ENCODE data around the gene RAD51B.

Gene RAD51B

DNA sequence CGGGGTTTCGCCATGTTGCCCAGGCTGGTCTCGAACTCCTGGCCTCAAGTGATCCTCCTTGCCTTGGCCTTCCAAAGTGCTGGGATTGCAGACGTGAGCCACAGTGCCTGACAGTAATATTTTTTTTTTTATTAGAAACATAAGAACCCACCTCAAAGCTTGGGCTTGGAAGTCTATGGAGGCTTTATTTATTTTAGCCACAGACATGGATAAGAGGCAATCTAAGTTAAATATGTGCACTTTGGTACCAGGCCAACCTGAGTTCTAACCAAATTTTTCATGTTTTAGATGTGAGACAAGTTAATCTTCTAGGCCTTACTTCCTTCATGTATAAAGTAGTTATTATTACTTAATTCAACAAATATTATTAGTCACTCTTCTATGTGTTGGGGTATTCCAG, 96.9 kb downstream of the RAD51B start:
- peaks cover 11% of the 10 kb centered on the region for H3K36me3 Mint-ChIP-seq
- no peak overlapping the region for H3K4me3 Mint-ChIP-seq
- H3K27me3 Mint-ChIP-seq = no peaks in the 10 kb centered on the region
- H3K4me1 Mint-ChIP-seq = no peaks in the 10 kb centered on the region
- H3K9me3 Mint-ChIP-seq = no peaks in the 10 kb centered on the region
- ATAC-seq = no peak
- no peak overlapping the region for H3K27ac Mint-ChIP-seq

DNA sequence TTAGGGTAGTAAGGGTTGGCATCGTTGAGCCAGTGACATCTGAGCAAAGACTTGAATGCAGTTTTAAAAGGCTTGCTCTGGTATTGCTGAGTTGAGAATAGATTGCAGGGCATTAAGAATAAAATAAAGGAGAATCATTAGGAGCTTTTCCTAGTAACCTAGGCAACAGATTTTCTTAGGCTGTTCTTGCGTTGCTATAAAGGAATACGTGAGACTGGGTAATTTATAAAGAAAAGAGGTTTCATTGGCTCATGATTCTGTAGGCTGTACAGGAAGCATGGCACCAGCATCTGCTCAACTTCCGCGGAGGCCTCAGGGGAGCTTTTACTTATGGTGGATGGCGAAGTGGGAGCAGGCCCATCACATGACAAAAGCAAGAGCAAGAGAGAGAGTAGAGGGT, 97.4 kb downstream of the RAD51B start:
- Mint-ChIP-seq H3K27ac (no peak overlapping the region), H3K4me1 (peaks cover 4% of the 10 kb centered on the region), H3K9me3 (no peaks in the 10 kb centered on the region), H3K4me3 (no peak overlapping the region), H3K27me3 (no peaks in the 10 kb centered on the region), H3K36me3 (peaks cover 11% of the 10 kb centered on the region)
- ATAC-seq = no peak

DNA sequence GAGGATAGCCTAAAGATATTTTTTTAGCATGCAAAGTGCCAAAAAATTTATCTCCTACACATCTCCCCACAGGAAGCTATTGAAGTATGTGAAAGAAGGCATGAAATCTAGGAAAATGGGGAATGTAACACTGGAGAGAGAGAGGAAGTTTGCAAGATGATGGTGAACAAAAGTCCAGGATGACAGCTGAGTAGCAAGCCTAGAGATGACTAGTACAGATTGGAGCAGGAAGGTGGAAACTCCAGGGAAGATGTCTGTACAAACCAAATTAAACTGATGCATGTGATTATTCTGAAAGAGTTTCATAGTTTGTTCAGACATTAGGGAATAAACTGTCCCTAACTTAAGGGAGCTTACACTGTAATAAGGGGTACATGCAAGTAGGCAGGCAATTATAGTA, 99.3 kb downstream of the RAD51B start:
- H3K4me1 Mint-ChIP-seq = peaks cover 7% of the 10 kb centered on the region
- no peaks in the 10 kb centered on the region for H3K9me3 Mint-ChIP-seq
- H3K27ac Mint-ChIP-seq = no peak overlapping the region

DNA sequence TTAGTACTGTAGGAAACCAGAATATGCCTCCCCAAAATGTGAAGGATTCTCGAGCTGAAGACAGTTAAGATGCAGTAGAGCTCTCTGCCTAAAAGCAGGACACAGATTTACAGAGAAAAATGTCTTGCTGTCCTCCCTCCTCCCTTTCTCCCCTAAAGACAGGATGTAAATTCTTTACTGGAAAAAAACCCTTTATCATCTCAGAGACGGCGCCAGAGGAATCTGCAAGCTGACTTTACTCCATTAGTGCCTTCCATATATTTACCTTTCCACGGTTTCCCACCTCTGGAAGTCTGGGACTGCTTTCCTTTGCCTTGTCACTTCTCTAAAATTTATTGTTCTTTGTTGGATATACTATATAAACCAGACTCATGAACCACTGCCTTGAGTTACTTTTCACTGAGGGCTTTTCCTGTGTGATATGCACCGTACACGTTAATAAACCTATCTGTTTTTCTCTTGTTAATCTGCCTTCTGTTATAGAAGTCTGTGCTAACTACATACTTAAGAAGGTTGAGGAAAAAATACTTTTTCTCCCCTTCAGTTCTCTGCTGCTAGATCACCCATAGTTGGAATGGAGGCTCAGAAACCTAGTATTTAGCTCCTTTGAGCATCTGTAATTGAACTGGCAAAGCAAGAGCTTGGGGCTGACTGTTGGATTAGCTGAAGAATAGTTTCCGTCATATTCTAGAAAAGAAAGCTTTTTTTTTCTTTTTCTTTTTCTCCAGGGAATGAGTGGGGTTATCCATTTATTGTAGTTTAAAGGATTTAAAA, 99.9 kb downstream of the RAD51B start:
- ATAC-seq = no peak
- no peak overlapping the region for H3K27ac Mint-ChIP-seq
- no peak overlapping the region for H3K4me3 Mint-ChIP-seq
- peaks cover 11% of the 10 kb centered on the region for H3K36me3 Mint-ChIP-seq
- H3K4me1 Mint-ChIP-seq = peaks cover 7% of the 10 kb centered on the region
- H3K9me3 Mint-ChIP-seq = no peaks in the 10 kb centered on the region
- no peaks in the 10 kb centered on the region for H3K27me3 Mint-ChIP-seq

More for the DNA sequence above, 99.3 kb downstream of the RAD51B start:
- Mint-ChIP-seq H3K27me3 (no peaks in the 10 kb centered on the region), H3K4me3 (no peak overlapping the region), H3K36me3 (peaks cover 8% of the 10 kb centered on the region)
- no peak for ATAC-seq

DNA sequence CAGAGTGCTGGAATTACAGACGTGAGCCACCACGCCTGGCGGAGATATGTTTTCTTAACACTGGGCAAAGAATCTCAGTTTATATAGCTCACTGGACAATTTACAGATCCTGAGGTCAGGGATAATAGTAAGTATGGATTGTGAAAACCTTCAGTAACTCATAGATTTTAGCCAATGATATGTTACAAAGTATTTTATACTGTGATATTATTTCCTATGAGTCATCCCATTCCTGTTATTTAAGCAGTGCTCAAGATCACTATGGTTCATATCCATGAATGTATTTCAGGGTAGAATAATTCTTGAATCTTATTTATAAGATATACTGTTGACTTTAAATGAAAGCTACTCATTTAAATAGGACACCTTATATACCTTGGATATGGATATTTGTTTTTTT, 107.2 kb downstream of the RAD51B start:
- no peak for ATAC-seq
- H3K9me3 Mint-ChIP-seq = peaks cover 15% of the 10 kb centered on the region
- no peaks in the 10 kb centered on the region for H3K27me3 Mint-ChIP-seq
- H3K36me3 Mint-ChIP-seq = peaks cover 67% of the 10 kb centered on the region
- peaks cover 6% of the 10 kb centered on the region for H3K4me1 Mint-ChIP-seq
- H3K4me3 Mint-ChIP-seq = no peak overlapping the region
- no peak overlapping the region for H3K27ac Mint-ChIP-seq

DNA sequence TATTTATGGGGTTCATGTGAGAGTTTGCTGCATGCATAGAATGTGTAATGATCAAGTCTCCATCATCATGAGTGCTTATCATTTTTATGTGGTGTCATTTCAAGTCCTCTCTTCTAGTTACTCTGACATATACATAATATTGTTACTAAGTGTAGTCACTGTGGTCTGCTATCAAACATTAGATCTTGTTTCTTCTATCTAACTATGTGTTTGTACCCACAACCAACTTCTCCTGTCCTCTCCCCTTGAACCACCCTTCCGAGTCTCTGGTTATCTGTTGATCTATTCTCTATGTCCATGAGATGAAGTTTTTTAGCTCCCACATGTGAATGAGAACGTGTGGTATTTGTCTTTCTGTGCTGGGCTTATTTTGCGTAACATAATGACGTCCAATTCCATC, 107.7 kb downstream of the RAD51B start:
- Mint-ChIP-seq H3K27ac (no peak overlapping the region), H3K4me3 (no peak overlapping the region), H3K27me3 (no peaks in the 10 kb centered on the region), H3K36me3 (peaks cover 71% of the 10 kb centered on the region), H3K9me3 (peaks cover 15% of the 10 kb centered on the region), H3K4me1 (peaks cover 1% of the 10 kb centered on the region)
- ATAC-seq = no peak

DNA sequence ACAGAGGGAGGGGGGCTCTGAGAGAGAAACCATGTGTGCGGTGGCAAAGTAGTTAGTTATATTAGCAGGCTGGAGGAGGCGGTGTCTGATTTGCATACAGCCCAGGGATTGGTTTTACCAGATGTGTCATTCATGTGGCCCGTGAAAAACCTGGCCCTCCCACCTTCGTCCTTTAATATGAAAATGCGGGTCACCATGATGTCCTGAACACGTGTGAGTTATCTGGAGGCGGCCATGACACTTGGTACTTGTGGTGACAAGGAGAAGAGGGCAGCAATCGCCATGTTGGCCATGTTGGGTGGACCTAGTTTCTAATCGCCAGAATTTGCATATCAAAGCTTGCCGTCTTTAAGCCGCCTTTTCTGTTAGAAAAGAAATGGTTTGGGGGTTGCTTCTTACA, 108.8 kb downstream of the RAD51B start:
- no peak overlapping the region for H3K4me3 Mint-ChIP-seq
- H3K9me3 Mint-ChIP-seq = peaks cover 15% of the 10 kb centered on the region
- no peak for ATAC-seq
- no peaks in the 10 kb centered on the region for H3K4me1 Mint-ChIP-seq
- H3K27ac Mint-ChIP-seq = no peak overlapping the region
- H3K36me3 Mint-ChIP-seq = peaks cover 71% of the 10 kb centered on the region
- no peaks in the 10 kb centered on the region for H3K27me3 Mint-ChIP-seq

DNA sequence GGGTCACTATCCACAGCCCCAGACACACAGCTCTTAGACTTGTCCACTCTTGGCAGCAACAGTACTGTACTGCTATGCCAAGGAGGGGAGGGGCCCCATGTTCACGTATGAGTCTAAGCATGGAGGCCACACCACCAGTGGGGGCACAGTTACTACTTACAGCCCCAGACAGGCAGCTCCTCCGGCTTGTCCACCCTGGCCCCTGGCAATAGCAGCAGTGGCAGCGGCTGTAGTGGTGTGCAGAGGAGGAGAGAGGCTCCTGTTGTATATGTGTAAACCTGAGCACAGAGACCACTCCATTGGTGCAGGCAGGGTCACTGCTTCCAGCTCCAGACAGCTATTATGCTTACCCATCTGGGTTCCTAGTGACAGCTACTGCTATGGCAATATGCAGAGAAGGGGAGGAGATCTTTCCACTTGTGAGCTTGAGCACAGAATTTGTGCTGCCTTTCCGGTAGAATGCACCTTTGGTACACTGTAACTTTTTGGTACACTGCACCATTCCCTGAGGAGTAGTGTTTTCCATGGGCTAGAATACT, 113.2 kb downstream of the RAD51B start:
- Mint-ChIP-seq H3K9me3 (peaks cover 11% of the 10 kb centered on the region), H3K27me3 (no peaks in the 10 kb centered on the region), H3K36me3 (peaks cover 41% of the 10 kb centered on the region), H3K27ac (no peak overlapping the region), H3K4me1 (peaks cover 7% of the 10 kb centered on the region), H3K4me3 (no peak overlapping the region)
- no peak for ATAC-seq

DNA sequence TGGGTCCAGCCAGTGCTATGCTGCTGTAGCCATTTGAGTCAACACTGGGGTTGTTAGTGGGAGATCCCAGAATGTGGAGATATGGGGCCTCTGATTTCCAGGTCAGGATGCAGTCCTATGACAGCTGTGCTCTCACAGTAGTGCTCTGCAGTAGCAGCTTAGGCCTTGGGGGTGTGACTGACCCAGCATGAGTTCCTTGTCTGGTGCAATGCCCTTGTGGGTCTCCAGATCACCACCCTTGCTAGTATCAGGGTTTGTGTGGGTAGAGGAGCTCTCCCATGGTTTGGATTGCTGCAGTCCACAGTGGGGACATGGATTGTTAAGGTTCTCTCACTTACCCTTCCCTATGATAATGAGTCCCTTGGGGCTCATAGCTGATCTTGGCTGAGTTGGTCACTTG, 113.7 kb downstream of the RAD51B start:
- peaks cover 36% of the 10 kb centered on the region for H3K36me3 Mint-ChIP-seq
- H3K27me3 Mint-ChIP-seq = no peaks in the 10 kb centered on the region
- peaks cover 11% of the 10 kb centered on the region for H3K9me3 Mint-ChIP-seq
- no peak for ATAC-seq
- no peak overlapping the region for H3K27ac Mint-ChIP-seq
- no peak overlapping the region for H3K4me3 Mint-ChIP-seq
- H3K4me1 Mint-ChIP-seq = peaks cover 7% of the 10 kb centered on the region

DNA sequence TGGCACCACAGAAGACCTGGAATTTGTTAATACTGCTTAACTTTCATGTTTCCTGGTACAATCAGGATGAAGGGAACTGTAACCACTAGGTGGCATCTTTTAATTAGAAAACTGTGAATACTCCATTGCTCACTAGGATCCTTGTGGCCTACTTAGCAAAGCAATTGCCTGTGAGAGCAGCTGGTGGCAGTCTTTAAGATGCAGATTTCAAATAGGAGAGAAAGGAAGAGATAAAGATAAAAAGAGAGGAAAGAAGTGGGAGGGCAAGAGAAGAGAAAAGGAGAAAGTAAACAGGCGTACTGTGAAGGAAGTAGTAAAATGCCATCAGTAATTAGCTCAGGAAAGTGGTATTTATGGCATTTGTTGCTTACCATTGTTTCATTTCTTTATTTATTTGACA, 114.5 kb downstream of the RAD51B start:
- Mint-ChIP-seq H3K4me3 (no peak overlapping the region), H3K27ac (peak overlapping the region; percentile 5), H3K4me1 (peaks cover 7% of the 10 kb centered on the region), H3K36me3 (peaks cover 28% of the 10 kb centered on the region), H3K27me3 (no peaks in the 10 kb centered on the region), H3K9me3 (peaks cover 6% of the 10 kb centered on the region)
- peak; percentile 69 for ATAC-seq

DNA sequence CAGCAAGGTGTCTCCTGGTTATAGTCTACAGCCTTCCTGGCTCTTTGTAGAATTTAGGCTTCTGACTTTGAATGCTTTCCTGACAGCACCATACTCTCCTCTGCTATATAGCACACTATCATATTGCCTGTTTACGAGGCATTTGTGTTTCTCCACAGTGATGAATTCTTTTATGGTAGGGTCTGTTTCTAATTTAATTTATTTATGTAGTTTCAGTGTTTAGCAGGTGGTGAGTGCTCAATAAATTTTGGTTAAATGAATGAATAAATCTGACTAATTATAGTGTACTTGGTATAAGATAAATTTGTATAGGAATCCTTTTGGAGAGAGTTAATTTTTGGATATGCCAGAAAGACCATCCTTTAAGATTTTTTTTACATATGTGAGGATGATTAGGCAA, 115.3 kb downstream of the RAD51B start:
- H3K4me3 Mint-ChIP-seq = no peak overlapping the region
- H3K36me3 Mint-ChIP-seq = peaks cover 21% of the 10 kb centered on the region

DNA sequence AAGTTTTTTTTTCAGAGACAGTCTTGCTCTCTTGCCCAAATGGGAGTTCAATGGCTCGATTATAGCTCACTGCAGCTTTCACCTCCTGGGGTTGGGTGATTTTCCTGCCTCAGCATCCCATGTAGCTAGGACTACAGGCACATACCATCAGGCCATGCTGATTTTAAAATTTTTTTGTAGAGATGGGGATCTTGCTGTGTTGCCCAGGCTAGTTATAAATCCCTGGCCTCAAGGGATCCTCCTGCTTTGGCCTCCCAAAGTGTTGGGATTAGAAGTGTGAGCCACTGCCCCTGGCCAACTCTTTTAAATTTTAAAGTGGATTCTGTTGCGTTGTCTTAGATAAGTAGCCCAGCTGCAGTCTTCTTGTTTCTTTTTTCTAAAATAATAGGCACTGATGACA, 115.8 kb downstream of the RAD51B start:
- peaks cover 15% of the 10 kb centered on the region for H3K36me3 Mint-ChIP-seq
- no peaks in the 10 kb centered on the region for H3K27me3 Mint-ChIP-seq
- peaks cover 7% of the 10 kb centered on the region for H3K4me1 Mint-ChIP-seq
- no peak overlapping the region for H3K27ac Mint-ChIP-seq
- no peak for ATAC-seq
- peaks cover 2% of the 10 kb centered on the region for H3K9me3 Mint-ChIP-seq
- no peak overlapping the region for H3K4me3 Mint-ChIP-seq

More for the DNA sequence above, 115.3 kb downstream of the RAD51B start:
- Mint-ChIP-seq H3K9me3 (peaks cover 6% of the 10 kb centered on the region), H3K27me3 (no peaks in the 10 kb centered on the region), H3K4me1 (peaks cover 7% of the 10 kb centered on the region), H3K27ac (no peak overlapping the region)
- ATAC-seq = no peak

DNA sequence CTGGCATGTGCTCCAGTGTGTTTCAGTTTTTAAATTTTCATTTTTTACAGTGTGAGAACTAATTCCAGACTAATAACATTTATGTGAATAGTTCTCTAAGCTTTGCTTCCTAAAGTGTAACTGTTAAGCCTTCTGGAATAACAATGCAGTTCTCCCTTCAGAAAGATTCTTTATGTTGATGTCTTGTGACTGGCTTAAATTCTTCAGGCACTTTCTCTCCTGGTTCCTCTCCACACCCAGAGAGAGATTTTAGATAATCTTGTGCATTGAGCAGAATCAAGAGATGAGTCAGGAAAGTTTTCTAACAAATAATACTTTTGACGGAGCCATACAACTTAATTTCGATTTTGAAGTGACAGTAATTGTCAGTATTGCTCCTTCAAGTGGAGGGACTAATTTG, 118.5 kb downstream of the RAD51B start:
- no peaks in the 10 kb centered on the region for H3K36me3 Mint-ChIP-seq
- ATAC-seq = no peak
- no peak overlapping the region for H3K27ac Mint-ChIP-seq
- H3K9me3 Mint-ChIP-seq = no peaks in the 10 kb centered on the region
- no peak overlapping the region for H3K4me3 Mint-ChIP-seq
- H3K4me1 Mint-ChIP-seq = peaks cover 16% of the 10 kb centered on the region
- no peaks in the 10 kb centered on the region for H3K27me3 Mint-ChIP-seq

DNA sequence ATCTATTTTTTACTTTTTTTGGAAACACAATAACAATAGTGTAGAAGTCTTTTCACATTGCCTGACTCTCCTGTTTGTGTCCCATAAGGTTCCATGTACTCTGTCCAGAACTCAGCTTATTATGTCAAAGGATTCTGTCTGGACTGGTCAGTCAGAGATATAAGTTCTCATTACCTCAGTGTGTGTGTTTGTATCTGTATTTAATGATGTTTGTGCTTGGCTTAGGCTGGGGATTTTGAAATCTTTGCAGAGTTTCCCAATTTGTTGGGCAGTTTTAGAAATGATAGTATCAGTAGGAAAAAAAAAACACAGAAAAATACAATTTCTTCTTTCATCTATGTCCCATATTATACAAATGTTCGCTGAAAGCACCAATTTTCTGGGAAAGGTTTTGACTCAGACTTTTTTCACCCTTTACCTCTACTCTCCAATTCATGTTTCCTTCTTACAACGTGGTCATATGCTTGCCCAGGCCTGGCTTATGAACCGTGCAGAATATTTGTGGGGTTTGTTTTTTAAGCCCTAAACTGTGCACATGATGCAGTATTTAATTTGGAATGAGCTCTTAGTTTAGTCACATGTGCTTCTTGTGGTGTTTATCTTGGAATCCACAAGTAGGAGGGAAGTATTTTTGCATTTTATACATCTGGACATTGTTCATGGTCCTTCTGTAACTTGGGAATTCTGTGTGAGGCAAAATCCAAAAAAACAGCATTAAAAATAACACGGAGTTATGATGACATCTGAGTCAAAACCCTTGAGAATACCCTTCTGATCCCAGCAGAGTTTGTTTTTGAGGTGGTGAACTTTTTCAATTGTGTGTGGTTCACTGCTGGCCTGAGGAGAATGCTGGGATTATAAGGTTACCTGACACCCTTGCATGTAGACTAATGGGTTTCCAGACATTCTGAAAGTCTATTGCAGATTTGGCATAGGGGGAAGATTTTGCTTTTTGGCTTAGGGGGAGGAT, 121.2 kb downstream of the RAD51B start:
- no peaks in the 10 kb centered on the region for H3K36me3 Mint-ChIP-seq
- no peak for ATAC-seq
- peak overlapping the region; percentile 45 for H3K27ac Mint-ChIP-seq
- H3K4me3 Mint-ChIP-seq = no peak overlapping the region
- H3K27me3 Mint-ChIP-seq = no peaks in the 10 kb centered on the region
- H3K9me3 Mint-ChIP-seq = no peaks in the 10 kb centered on the region
- H3K4me1 Mint-ChIP-seq = peaks cover 9% of the 10 kb centered on the region

DNA sequence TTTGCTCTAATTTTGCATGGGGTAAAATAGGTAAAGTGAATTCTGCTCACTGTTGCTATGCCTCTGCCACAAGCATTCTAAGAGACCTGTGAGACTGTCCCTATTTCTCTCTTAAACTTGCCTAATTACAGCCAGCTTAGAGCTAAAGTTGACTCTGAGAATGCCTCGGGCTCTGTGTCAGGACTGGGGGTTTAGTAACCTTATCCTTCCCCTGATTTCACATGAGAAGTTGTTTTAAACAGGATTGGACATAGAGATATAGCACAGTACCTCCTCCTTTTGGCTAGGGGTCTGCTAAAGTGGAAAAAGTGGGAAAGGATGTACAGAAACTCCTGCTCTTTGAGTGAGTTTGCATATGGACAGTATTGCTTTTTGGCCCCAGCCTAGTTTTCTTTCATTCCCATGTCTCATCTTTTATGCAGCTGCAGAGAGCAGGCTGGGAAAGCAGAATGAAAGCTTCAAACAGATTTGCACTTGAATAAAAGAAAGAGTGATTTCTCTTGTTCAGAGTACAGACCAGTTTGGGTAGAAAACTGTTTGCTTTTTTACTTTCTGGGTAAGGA, 122.0 kb downstream of the RAD51B start:
- no peaks in the 10 kb centered on the region for H3K9me3 Mint-ChIP-seq
- peaks cover 9% of the 10 kb centered on the region for H3K4me1 Mint-ChIP-seq
- H3K27me3 Mint-ChIP-seq = no peaks in the 10 kb centered on the region
- no peak overlapping the region for H3K27ac Mint-ChIP-seq
- H3K4me3 Mint-ChIP-seq = no peak overlapping the region
- ATAC-seq = no peak
- H3K36me3 Mint-ChIP-seq = no peaks in the 10 kb centered on the region
